K562 (cell line): ENCODE results near the gene PPT2. TPM values are rescaled to one million over a fixed set of nuclear protein-coding genes. Genes with fewer than 3 reads are reported as not detected.

Source experiments
- ATAC-seq: fragments of 200-7000 bp; cut with Tn5 transposase; 3 replicates; pipeline ENCODE4 v1.9.1; 2020; ENCODE audit warnings: moderate library complexity
- BruUV-seq: library from RNA; stranded (reverse); fragments of 400-500 nt; replicated peaks from 2 replicates; lab custom pipeline; 2021; lab: Mats Ljungman, UMichigan
- CTCF ChIA-PET: fragments of 300-600 bp; formaldehyde crosslinking; extraction: SDS; loops from one replicate; lab custom pipeline; 2021; ENCODE audit warnings: low intra/inter-chr PET ratio; lab: Yijun Ruan, JAX
- POLR2A ChIA-PET: fragments of 300-600, 350-650 bp; sonication (Branson Sonifier 250); formaldehyde crosslinking; extraction: SDS; loops from one replicate; lab custom pipeline; 2021; ENCODE audit warnings: antibody characterized with exemption, inconsistent platforms; lab: Yijun Ruan, JAX
- DNase-seq, 4 experiments: peaks; one replicate each; pipeline versions ENCODE4 v3.0.0 to v3.0.0-alpha.2; 2011 to 2018; ENCODE audit warnings: low spot score in 3 of 4, mixed read lengths in 3 of 4; ENCODE audit errors: extremely low read depth in 1 of 4
- FAIRE-seq: peaks from 2 replicates; lab custom pipeline; 2011; peaks lifted over from hg19 to GRCh38; lab: Jason Lieb, UNC
- H2AFZ ChIP-seq: 2 replicates; pipeline ENCODE4 v1.6.0; 2011; ENCODE audit warnings: low read depth, low read length, control low read depth, inconsistent platforms
- H3K27ac ChIP-seq: fragments of 200-600 bp; 3 replicates; pipeline ENCODE4 v1.8.0; 2011; ENCODE audit warnings: low read depth, mild to moderate bottlenecking, control low read depth, inconsistent platforms, low read length, moderate library complexity, mixed read lengths; ENCODE audit errors: extremely low read depth
- H3K27me3 ChIP-seq, 2 experiments: fragments of 300-600 bp in 1 of 2; 2 replicates in 1 of 2; 3 replicates in 1 of 2; pipeline versions ENCODE4 v1.6.0 to v1.8.0; 2011; ENCODE audit warnings: inconsistent platforms in 2 of 2, low read length in 2 of 2, mild to moderate bottlenecking in 1 of 2, mixed read lengths in 1 of 2, moderate library complexity in 1 of 2; ENCODE audit not compliant: control insufficient read depth in 2 of 2, insufficient read depth in 2 of 2
- H3K36me3 ChIP-seq: fragments of 300-600 bp; 3 replicates; pipeline ENCODE4 v1.8.0; 2011; ENCODE audit warnings: mild to moderate bottlenecking, low read length, inconsistent platforms; ENCODE audit not compliant: control insufficient read depth, insufficient read depth
- H3K4me1 ChIP-seq, 2 experiments: fragments of 200-600 bp in 1 of 2; replicated peaks in 1 of 2; 2 replicates in 1 of 2; 3 replicates in 1 of 2; pipeline versions ENCODE4 v1.5.1 to v1.8.0; 2011; ENCODE audit warnings: inconsistent platforms in 2 of 2, low read length in 2 of 2, mild to moderate bottlenecking in 1 of 2, mixed read lengths in 1 of 2, moderate library complexity in 1 of 2; ENCODE audit not compliant: control insufficient read depth in 2 of 2, insufficient read depth in 2 of 2
- H3K4me2 ChIP-seq: 2 replicates; pipeline ENCODE4 v1.6.1; 2011; ENCODE audit warnings: low read length, control low read depth, inconsistent platforms, mixed read lengths; ENCODE audit not compliant: insufficient read depth
- H3K4me3 ChIP-seq: fragments of 200-600 bp; sonication (generic), shearing (Covaris generic); 2 replicates; pipeline ENCODE4 v1.5.1; 2016; ENCODE audit warnings: control low read depth, inconsistent platforms
- H3K79me2 ChIP-seq: fragments of 200-600 bp; 3 replicates; pipeline ENCODE4 v1.8.0; 2011; ENCODE audit warnings: low read length, inconsistent platforms; ENCODE audit not compliant: control insufficient read depth, insufficient read depth
- H3K9ac ChIP-seq, 2 experiments: 2 replicates each; pipeline versions ENCODE4 v1.6.0 to v1.6.1; 2011; ENCODE audit warnings: low read depth in 2 of 2, low read length in 2 of 2, control low read depth in 1 of 2, inconsistent platforms in 1 of 2, mild to moderate bottlenecking in 1 of 2, mixed read lengths in 1 of 2; ENCODE audit not compliant: insufficient read depth in 1 of 2
- H3K9me1 ChIP-seq: one replicate; pipeline ENCODE4 v1.6.0; 2011; ENCODE audit warnings: inconsistent platforms, mild to moderate bottlenecking, low read length, moderate library complexity; ENCODE audit not compliant: control insufficient read depth, insufficient read depth
- H3K9me3 ChIP-seq: replicated peaks from 2 replicates; pipeline ENCODE4 v1.5.1; 2011; ENCODE audit warnings: low read depth, low read length, inconsistent platforms; ENCODE audit not compliant: control insufficient read depth, insufficient read depth
- H4K20me1 ChIP-seq: replicated peaks from 2 replicates; pipeline ENCODE4 v1.6.1; 2011; ENCODE audit warnings: low read length, inconsistent platforms, mixed read lengths; ENCODE audit not compliant: control insufficient read depth, insufficient read depth
- C11orf30 ChIP-seq: fragments of 450-650 bp; IDR thresholded peaks from 2 replicates; pipeline ENCODE4 v1.6.1; 2016; ENCODE audit warnings: low read depth, mild to moderate bottlenecking
- E2F8 ChIP-seq: fragments of 450-650 bp; IDR thresholded peaks from 2 replicates; pipeline ENCODE4 v1.7.1; 2018; ENCODE audit warnings: mild to moderate bottlenecking, low read depth; ENCODE audit not compliant: partially characterized antibody
- FOSL1 ChIP-seq: fragments of 200-800 bp; sonication (Bioruptor generic); conservative IDR thresholded peaks from 2 replicates; pipeline ENCODE4 v1.6.1; 2016; ENCODE audit warnings: missing genetic modification characterization, missing compliant biosample characterization
- IRF1 ChIP-seq: sonication (generic); formaldehyde crosslinking; IDR thresholded peaks from 2 replicates; pipeline ENCODE4 v1.8.0; 2022; ENCODE audit warnings: missing genetic modification reagents, mild to moderate bottlenecking, borderline replicate concordance
- NFYB ChIP-seq: IDR thresholded peaks from 2 replicates; pipeline ENCODE4 v1.6.1; 2011; ENCODE audit warnings: mild to moderate bottlenecking, moderate library complexity; ENCODE audit not compliant: insufficient read length; ENCODE audit errors: extremely low read depth
- PYGO2 ChIP-seq: fragments of 450-650 bp; IDR thresholded peaks from 2 replicates; pipeline ENCODE4 v1.6.1; 2016; ENCODE audit warnings: mild to moderate bottlenecking, missing genetic modification characterization, moderate library complexity, missing compliant biosample characterization
- RNF219 ChIP-seq: fragments of 250-450 bp; sonication (Bioruptor Pico); IDR thresholded peaks from 2 replicates; pipeline ENCODE4 v1.5.0; 2022; ENCODE audit warnings: mild to moderate bottlenecking
- SLC30A9 ChIP-seq: fragments of 250-450 bp; sonication (Bioruptor Pico); IDR thresholded peaks from 2 replicates; pipeline ENCODE4 v1.8.0; 2022; ENCODE audit warnings: mild to moderate bottlenecking, moderate library complexity
- SMAD2 ChIP-seq: fragments of 150-350 bp; IDR thresholded peaks from 2 replicates; pipeline ENCODE4 v1.6.1; 2014; ENCODE audit warnings: low read depth, mild to moderate bottlenecking, low read length
- ZBTB5 ChIP-seq: fragments of 450-650 bp; IDR thresholded peaks from 2 replicates; pipeline ENCODE4 v1.6.1; 2017; ENCODE audit warnings: antibody characterized with exemption
- ZNF212 ChIP-seq: fragments of 450-650 bp; formaldehyde crosslinking; IDR thresholded peaks from 2 replicates; pipeline ENCODE4 v1.4.0; 2020; ENCODE audit warnings: mild to moderate bottlenecking
- ZNF695 ChIP-seq: fragments of 450-650 bp; formaldehyde crosslinking; IDR thresholded peaks from 2 replicates; pipeline ENCODE4 v1.4.0; 2020; ENCODE audit warnings: mild to moderate bottlenecking, moderate library complexity
- WGBS: fragments of 100-300 bp; shearing (Covaris generic); methylation state at CpG from one replicate; pipeline ENCODE4 v1.1.6; 2016; ENCODE audit warnings: low coverage, mixed read lengths; ENCODE audit not compliant: insufficient coverage; ENCODE audit errors: missing lambda C conversion rate; 5-methylcytosine and 5-hydroxymethylcytosine counted together
- in situ Hi-C: fragments of 300-500 bp; cut with MboI; formaldehyde crosslinking; loops from 4 replicates; pipeline ENCODE4 v1.15.0; 2018; ENCODE audit warnings: inconsistent platforms, mixed read lengths
- intact Hi-C: fragments of 100-400 bp; cut with micrococcal nuclease; formaldehyde crosslinking; loops from 2 replicates; pipeline ENCODE4 v1.14.2; 2022
- polyA plus RNA-seq, 8 experiments: library from polyadenylated mRNA; depleted of rRNA in 4 of 8; stranded (reverse) in 5 of 8; unstranded in 3 of 8; fragments of >200 nt; fragmentation: Nextera tagmentation in 2 of 8; fragmentation: Illumina TruSeq in 1 of 8; extraction: Ambion mirVana in 2 of 8; extraction: Trizol in 1 of 8; gene quantifications; 2 replicates each; pipeline versions ENCODE4 v1.2.1 to v1.2.3, GENCODE V29; 2011 to 2014; ENCODE audit warnings: inconsistent platforms in 1 of 8, missing spikeins in 1 of 8
- total RNA-seq, 7 experiments: library from RNA; depleted of rRNA in 6 of 7; stranded (reverse); fragments of >200 nt in 6 of 7; fragmentation: Illumina TruSeq in 2 of 7; extraction: Trizol in 2 of 7; gene quantifications; 2 replicates each; pipeline versions ENCODE4 v1.2.1 to v1.2.3, GENCODE V29; 2011 to 2021; ENCODE audit warnings: low replicate concordance in 1 of 7

The PPT2 gene
- total and polyA plus RNA-seq, 9 of the 15 experiments (the other 6 are each of a cell fraction or from before 2014, with no cell fraction given): 27.4 to 98.8 (median 69.9) TPM

GRCh38 chr6:32208996-32209395, 55.1 kb downstream of the PPT2 start:
- in situ Hi-C loops (no loop called here), intact Hi-C loops (no loop called here)
- H4K20me1 ChIP-seq: no peaks in the 10 kb centered on the region
- H3K27me3 ChIP-seq: peaks cover 3 to 18% of the 10 kb centered on the region in 2 experiments; a peak in 4 of 5 replicates
- H3K9ac ChIP-seq: no peak overlapping the region
- no peak overlapping the region for H3K4me3 ChIP-seq
- H3K4me1 ChIP-seq: peaks cover 3 to 7% of the 10 kb centered on the region in 2 experiments; a peak in 4 of 5 replicates
- ATAC-seq (no peak), DNase-seq (no peak), FAIRE-seq (no peak)
- H3K9me1 ChIP-seq: no peaks in the 10 kb centered on the region
- H3K36me3 ChIP-seq: no peaks in the 10 kb centered on the region
- H3K4me2 ChIP-seq: no peak overlapping the region
- no peak overlapping the region for H2AFZ ChIP-seq
- H3K27ac ChIP-seq: no peak overlapping the region
- ChIA-PET CTCF (no interaction called here), POLR2A (no interaction called here)
- H3K79me2 ChIP-seq: no peaks in the 10 kb centered on the region
- 7% methylated on average over 1 of the region's 1 CpG for WGBS
- H3K9me3 ChIP-seq: no peaks in the 10 kb centered on the region
- BruUV-seq: no TSS peak
- TF ChIP-seq ZNF212 (no peak), ZNF695 (CRISPR knock-in tag) (no peak), ZBTB5 (no peak), SLC30A9 (CRISPR knock-in tag) (no peak), E2F8 (no peak), PYGO2 (tag) (no peak), FOSL1 (tag) (no peak), SMAD2 (no peak), IRF1 (CRISPR knock-in tag) (no peak), NFYB (no peak), RNF219 (CRISPR knock-in tag) (no peak), C11orf30 (no peak)
